Fibroblast of villous mesenchyme (primary cell): ENCODE results near the gene SENP2. TPM values are rescaled to one million over a fixed set of nuclear protein-coding genes. Genes with fewer than 3 reads are reported as not detected.

ENCODE experiments used
- DNase-seq: peaks from one replicate; pipeline ENCODE4 v3.0.0-alpha.2; 2010; ENCODE audit warnings: low read depth
- H3K4me3 ChIP-seq: 2 replicates; pipeline ENCODE4 v1.5.1; 2011; ENCODE audit warnings: low read depth, mild to moderate bottlenecking, low read length
- total RNA-seq: library from RNA; depleted of rRNA; stranded (reverse); fragments of >200 nt; gene quantifications from 2 replicates; pipeline ENCODE4 v1.2.3, GENCODE V29; 2012
- TF ChIP-seq, protein P1 (sequence below): IDR thresholded peaks from 2 replicates; pipeline ENCODE4 v1.5.1; 2012; ENCODE audit warnings: low read depth, mild to moderate bottlenecking, low read length; ENCODE audit not compliant: insufficient read depth

Gene SENP2
- total RNA-seq, 1 donor, result 29.4 TPM

DNA sequence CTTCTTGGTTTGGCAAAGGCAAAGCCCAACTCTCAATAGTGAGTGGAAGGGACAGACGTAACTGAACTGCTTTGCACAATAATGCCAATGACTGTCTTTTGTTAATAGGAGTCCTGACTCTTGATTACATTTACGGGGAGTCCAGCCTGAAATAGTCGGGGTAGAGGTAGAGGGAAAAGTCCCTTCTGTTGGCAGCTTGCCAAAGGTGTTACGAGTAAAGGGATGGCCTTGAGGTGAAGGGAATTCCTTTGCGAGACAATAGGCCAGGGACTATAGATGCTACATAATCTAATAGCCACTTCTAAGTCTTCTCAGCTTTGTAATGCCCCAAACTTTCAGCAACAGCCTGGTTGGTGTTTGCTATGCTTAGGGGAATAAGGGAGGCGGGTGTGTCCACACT lies 2.2 kb upstream of the SENP2 start:
- H3K4me3 ChIP-seq, result no peak overlapping the region
- TF ChIP-seq, protein P1, sequence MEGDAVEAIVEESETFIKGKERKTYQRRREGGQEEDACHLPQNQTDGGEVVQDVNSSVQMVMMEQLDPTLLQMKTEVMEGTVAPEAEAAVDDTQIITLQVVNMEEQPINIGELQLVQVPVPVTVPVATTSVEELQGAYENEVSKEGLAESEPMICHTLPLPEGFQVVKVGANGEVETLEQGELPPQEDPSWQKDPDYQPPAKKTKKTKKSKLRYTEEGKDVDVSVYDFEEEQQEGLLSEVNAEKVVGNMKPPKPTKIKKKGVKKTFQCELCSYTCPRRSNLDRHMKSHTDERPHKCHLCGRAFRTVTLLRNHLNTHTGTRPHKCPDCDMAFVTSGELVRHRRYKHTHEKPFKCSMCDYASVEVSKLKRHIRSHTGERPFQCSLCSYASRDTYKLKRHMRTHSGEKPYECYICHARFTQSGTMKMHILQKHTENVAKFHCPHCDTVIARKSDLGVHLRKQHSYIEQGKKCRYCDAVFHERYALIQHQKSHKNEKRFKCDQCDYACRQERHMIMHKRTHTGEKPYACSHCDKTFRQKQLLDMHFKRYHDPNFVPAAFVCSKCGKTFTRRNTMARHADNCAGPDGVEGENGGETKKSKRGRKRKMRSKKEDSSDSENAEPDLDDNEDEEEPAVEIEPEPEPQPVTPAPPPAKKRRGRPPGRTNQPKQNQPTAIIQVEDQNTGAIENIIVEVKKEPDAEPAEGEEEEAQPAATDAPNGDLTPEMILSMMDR, result no peak
- no peak for DNase-seq

DNA sequence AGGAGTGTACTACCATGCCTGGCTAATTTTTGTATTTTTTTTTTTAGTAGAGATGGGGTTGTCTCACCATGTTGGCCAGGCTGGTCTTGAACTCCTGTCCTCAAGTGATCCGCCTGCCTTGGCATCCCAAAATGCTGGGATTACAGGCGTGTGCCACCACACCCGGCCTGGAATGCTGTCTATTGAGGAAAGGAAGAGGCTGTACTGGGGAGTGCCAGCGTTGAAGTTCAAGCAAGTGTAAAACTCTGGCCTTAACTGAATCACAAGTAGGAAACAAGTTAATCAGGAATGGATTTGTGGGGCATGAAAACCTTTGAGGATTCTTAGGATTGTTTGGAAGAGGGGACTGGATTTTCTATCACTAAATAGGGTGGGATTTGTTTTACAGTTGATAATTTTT lies 1.4 kb upstream of the SENP2 start:
- no peak overlapping the region for H3K4me3 ChIP-seq
- DNase-seq, result no peak
- TF ChIP-seq, protein P1, result no peak

DNA sequence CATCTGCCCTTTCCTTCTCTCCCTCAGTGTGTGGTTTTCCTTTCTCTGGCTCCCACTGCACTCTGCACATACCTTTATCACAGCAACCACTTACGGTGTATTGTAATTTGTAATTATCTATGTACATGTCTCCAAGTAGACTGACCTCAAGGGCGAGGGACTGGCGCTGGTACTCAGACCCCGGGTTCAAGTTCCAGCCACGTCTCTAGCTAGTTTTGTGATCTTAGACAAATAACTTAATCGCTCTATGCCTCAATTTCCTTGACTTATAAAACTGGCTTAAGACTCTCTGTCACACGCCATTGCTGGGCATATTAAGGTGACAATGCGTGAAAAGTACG lies 607 bp upstream of the SENP2 start:
- peak; percentile 5 for DNase-seq
- TF ChIP-seq, protein P1, result no peak
- peak overlapping the region; percentile 63 for H3K4me3 ChIP-seq

DNA sequence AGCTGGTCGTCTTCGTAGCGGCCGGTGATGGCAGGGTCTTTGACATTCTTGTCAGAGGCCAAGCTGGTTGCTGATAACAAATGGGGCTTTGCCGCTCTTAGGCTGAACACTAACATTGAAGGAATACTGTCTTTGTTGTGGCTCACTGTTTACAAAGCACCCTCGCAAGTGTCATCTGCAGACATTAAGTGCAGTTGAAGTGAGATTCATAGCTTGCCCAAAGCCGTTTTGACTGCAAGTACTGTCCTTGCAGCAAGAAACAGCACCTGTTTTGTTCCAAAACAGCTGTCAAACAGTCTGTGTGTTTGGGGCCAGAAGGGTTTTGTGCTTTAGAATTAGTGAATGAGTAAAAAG lies 568 bp downstream of the SENP2 start:
- H3K4me3 ChIP-seq, result peak overlapping the region; percentile 99
- DNase-seq, result no peak
- TF ChIP-seq, protein P1, result no peak

DNA sequence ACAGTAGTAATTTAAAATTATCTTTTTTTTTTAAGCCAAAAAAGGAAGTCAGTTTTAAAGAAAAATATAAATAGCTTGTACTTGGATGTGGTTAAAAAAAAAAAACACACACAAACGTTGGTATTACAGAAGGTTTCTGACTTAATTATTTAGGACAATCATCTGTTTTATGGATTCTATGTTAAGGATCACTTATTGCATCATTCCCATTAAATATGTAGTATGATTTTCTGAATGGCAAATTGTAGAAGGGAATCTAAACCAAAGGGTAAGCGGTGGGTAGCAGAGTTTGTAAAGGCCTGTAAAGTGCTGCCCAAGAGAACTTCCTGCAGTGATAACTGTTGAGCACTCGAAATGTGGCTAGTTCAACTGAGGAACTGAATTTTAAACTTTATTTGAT lies 8.0 kb downstream of the SENP2 start:
- TF ChIP-seq, protein P1, result no peak
- H3K4me3 ChIP-seq, result no peak overlapping the region
- no peak for DNase-seq

DNA sequence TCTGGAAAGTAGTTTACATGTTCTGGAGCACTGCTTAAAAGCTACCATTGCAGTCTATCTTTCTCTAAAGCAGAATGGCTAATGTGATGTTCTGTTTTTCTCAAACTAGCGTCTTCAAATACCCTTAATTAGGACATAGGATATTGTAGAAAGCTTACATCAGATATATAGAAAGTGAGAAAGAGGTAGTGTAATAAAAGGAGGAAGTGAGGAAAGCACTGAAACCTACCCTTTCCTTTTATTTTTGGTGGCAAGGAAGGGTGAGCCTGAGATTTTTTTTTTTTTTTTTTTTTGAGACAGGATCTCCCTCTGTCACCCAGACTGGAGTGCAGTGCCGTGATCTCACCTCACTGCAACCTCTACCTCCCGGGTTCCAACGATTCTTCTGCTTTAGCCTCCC lies 9.4 kb downstream of the SENP2 start:
- no peak for DNase-seq
- H3K4me3 ChIP-seq, result no peak overlapping the region
- TF ChIP-seq, protein P1, result no peak

DNA sequence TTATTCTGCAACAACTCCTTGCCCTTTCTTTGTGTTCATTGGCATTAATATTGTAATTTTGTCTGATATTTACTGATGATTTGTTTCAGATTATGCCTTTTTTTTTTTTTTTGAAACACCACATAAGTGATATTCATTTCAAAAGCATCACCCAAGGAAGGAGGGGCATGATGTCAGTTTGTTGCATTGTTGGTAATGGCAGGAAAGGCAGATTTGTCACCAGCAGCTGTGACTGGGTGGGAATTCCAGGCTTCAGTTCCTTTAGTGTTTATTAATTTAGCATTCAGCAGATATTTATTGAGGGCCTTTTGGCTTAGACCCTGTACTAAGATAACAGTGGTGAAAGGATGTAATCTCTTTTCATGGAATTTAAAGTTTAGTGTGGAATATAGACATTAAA lies 19.5 kb downstream of the SENP2 start:
- DNase-seq, result no peak
- TF ChIP-seq, protein P1, result no peak

More for the DNA sequence above, 19.5 kb downstream of the SENP2 start:
- no peak overlapping the region for H3K4me3 ChIP-seq
